H9 (cell line): ENCODE data around the gene DYNC2LI1. TPM values are rescaled to one million over a fixed set of nuclear protein-coding genes. Genes with fewer than 3 reads are reported as not detected.

Source experiments
- DNase-seq: peaks from one replicate; pipeline ENCODE4 v3.0.0-alpha.2; 2017
- H2AFZ ChIP-seq: one replicate; pipeline ENCODE4 v1.6.1; 2013; ENCODE audit warnings: mild to moderate bottlenecking, low read length, control low read depth, moderate library complexity
- H2AK5ac ChIP-seq: 2 replicates; pipeline ENCODE4 v1.6.1; 2013; ENCODE audit warnings: low read length, control low read depth, mixed read lengths; ENCODE audit not compliant: insufficient read length
- H2BK120ac ChIP-seq: one replicate; pipeline ENCODE4 v1.6.1; 2013; ENCODE audit warnings: low read depth, mild to moderate bottlenecking, low read length, control low read depth, inconsistent platforms; ENCODE audit not compliant: poor library complexity, severe bottlenecking
- H2BK12ac ChIP-seq: 2 replicates; pipeline ENCODE4 v1.6.1; 2013; ENCODE audit warnings: low read length, control low read depth, mixed read lengths, low read depth; ENCODE audit not compliant: insufficient read length
- H2BK15ac ChIP-seq: 2 replicates; pipeline ENCODE4 v1.6.1; 2013; ENCODE audit warnings: low read depth, low read length, control low read depth
- H2BK20ac ChIP-seq: one replicate; pipeline ENCODE4 v1.6.1; 2013; ENCODE audit warnings: low read depth, mild to moderate bottlenecking, low read length, control low read depth, inconsistent platforms; ENCODE audit not compliant: poor library complexity, severe bottlenecking
- H2BK5ac ChIP-seq: 2 replicates; pipeline ENCODE4 v1.6.1; 2013; ENCODE audit warnings: low read length, control low read depth, mixed read lengths; ENCODE audit not compliant: insufficient read length
- H3K14ac ChIP-seq: 2 replicates; pipeline ENCODE4 v1.6.1; 2013; ENCODE audit warnings: low read length, control low read depth; ENCODE audit not compliant: insufficient read depth
- H3K18ac ChIP-seq: 2 replicates; pipeline ENCODE4 v1.6.1; 2013; ENCODE audit warnings: low read depth, mild to moderate bottlenecking, mixed read lengths, low read length, control low read depth; ENCODE audit not compliant: insufficient read length
- H3K23ac ChIP-seq: 2 replicates; pipeline ENCODE4 v1.6.1; 2013; ENCODE audit warnings: low read length, control low read depth, mixed read lengths, low read depth; ENCODE audit not compliant: insufficient read length
- H3K23me2 ChIP-seq: 2 replicates; pipeline ENCODE4 v1.6.1; 2013; ENCODE audit warnings: low read depth, mild to moderate bottlenecking, mixed read lengths, low read length, control low read depth; ENCODE audit not compliant: insufficient read length, poor library complexity, severe bottlenecking
- H3K27ac ChIP-seq: 2 replicates; pipeline ENCODE4 v1.5.1; 2013; ENCODE audit warnings: low read length, control low read depth, mixed read lengths, low read depth; ENCODE audit not compliant: insufficient read length
- H3K27me3 ChIP-seq: 2 replicates; pipeline ENCODE4 v1.6.1; 2013; ENCODE audit warnings: low read length, control low read depth, inconsistent platforms; ENCODE audit not compliant: insufficient read depth
- H3K4ac ChIP-seq: 2 replicates; pipeline ENCODE4 v1.6.1; 2013; ENCODE audit warnings: low read depth, mild to moderate bottlenecking, control low read depth, inconsistent platforms, low read length, moderate library complexity
- H3K4me1 ChIP-seq: 2 replicates; pipeline ENCODE4 v1.6.1; 2013; ENCODE audit warnings: low read length, control low read depth, inconsistent platforms; ENCODE audit not compliant: insufficient read depth
- H3K4me2 ChIP-seq: 2 replicates; pipeline ENCODE4 v1.6.1; 2013; ENCODE audit warnings: low read length, control low read depth, mixed read lengths; ENCODE audit not compliant: insufficient read length, insufficient read depth
- H3K56ac ChIP-seq: 2 replicates; pipeline ENCODE4 v1.6.1; 2013; ENCODE audit warnings: low read depth, mild to moderate bottlenecking, mixed read lengths, low read length, control low read depth; ENCODE audit not compliant: insufficient read length
- H3K79me1 ChIP-seq: 2 replicates; pipeline ENCODE4 v1.6.1; 2013; ENCODE audit warnings: low read depth, mild to moderate bottlenecking, moderate library complexity, low read length, control low read depth, inconsistent platforms; ENCODE audit not compliant: insufficient read depth, poor library complexity, severe bottlenecking
- H3K79me2 ChIP-seq: 2 replicates; pipeline ENCODE4 v1.6.1; 2013; ENCODE audit warnings: low read length, control low read depth, inconsistent platforms; ENCODE audit not compliant: insufficient read depth
- H3K9ac ChIP-seq: 2 replicates; pipeline ENCODE4 v1.6.1; 2013; ENCODE audit warnings: low read length, control low read depth, mixed read lengths; ENCODE audit not compliant: insufficient read length; ENCODE audit errors: extremely low read depth
- H3K9me3 ChIP-seq: one replicate; pipeline ENCODE4 v1.6.1; 2013; ENCODE audit warnings: low read depth, low read length, inconsistent platforms; ENCODE audit not compliant: control insufficient read depth
- H3T11ph ChIP-seq: one replicate; pipeline ENCODE4 v1.6.1; 2013; ENCODE audit warnings: mild to moderate bottlenecking, low read length, control low read depth, inconsistent platforms
- H4K20me1 ChIP-seq: one replicate; pipeline ENCODE4 v1.6.1; 2013; ENCODE audit not compliant: control insufficient read depth, insufficient read length, insufficient read depth
- H4K5ac ChIP-seq: 2 replicates; pipeline ENCODE4 v1.6.1; 2013; ENCODE audit warnings: low read depth, mild to moderate bottlenecking, mixed read lengths, low read length, control low read depth; ENCODE audit not compliant: insufficient read length
- H4K8ac ChIP-seq: replicated peaks from 2 replicates; pipeline ENCODE4 v1.6.1; 2013; ENCODE audit warnings: low read length, control low read depth, mixed read lengths, low read depth; ENCODE audit not compliant: insufficient read length
- H4K91ac ChIP-seq: 2 replicates; pipeline ENCODE4 v1.6.1; 2013; ENCODE audit warnings: low read depth, mild to moderate bottlenecking, moderate library complexity, mixed read lengths, low read length, control low read depth; ENCODE audit not compliant: insufficient read length
- H3K27ac Mint-ChIP-seq, 3 experiments: 2 replicates in 2 of 3; 3 replicates in 1 of 3; pipeline ENCODE4 v1.8.0; 2020 to 2021; ENCODE audit warnings: mixed read lengths in 3 of 3, mild to moderate bottlenecking in 1 of 3, moderate library complexity in 1 of 3
- H3K27me3 Mint-ChIP-seq: 2 replicates; pipeline ENCODE4 v1.8.0; 2021; ENCODE audit warnings: low read depth, mild to moderate bottlenecking, moderate library complexity, mixed read lengths
- H3K36me3 Mint-ChIP-seq, 3 experiments: 2 replicates in 2 of 3; 3 replicates in 1 of 3; pipeline ENCODE4 v1.8.0; 2020 to 2021; ENCODE audit warnings: low read depth in 3 of 3, mixed read lengths in 3 of 3; ENCODE audit not compliant: insufficient read depth in 1 of 3
- H3K4me1 Mint-ChIP-seq, 2 experiments: 2 replicates each; pipeline ENCODE4 v1.8.0; 2020; ENCODE audit warnings: mixed read lengths in 2 of 2
- H3K4me3 Mint-ChIP-seq, 2 experiments: 2 replicates in 1 of 2; 3 replicates in 1 of 2; pipeline ENCODE4 v1.8.0; 2020 to 2021; ENCODE audit warnings: mild to moderate bottlenecking in 2 of 2, mixed read lengths in 2 of 2, moderate library complexity in 1 of 2
- H3K9me3 Mint-ChIP-seq, 2 experiments: 2 replicates in 1 of 2; 3 replicates in 1 of 2; pipeline ENCODE4 v1.8.0; 2020; ENCODE audit warnings: mild to moderate bottlenecking in 2 of 2, mixed read lengths in 2 of 2, moderate library complexity in 1 of 2
- CTCF ChIP-seq: fragments of 200-600 bp; sonication (generic); conservative IDR thresholded peaks from 3 replicates; pipeline ENCODE4 v1.8.0; 2021; ENCODE audit warnings: antibody characterized with exemption, mild to moderate bottlenecking
- WGBS: extraction: QIAGEN DNeasy Blood & Tissue Kit; methylation state at CpG from one replicate; pipeline ENCODE4 v1.1.7; 2013; ENCODE audit warnings: missing lambda C conversion rate, low lambda C conversion rate, mixed read lengths; ENCODE audit not compliant: insufficient read length; ENCODE audit errors: extremely low coverage; 5-methylcytosine and 5-hydroxymethylcytosine counted together
- total RNA-seq: library from RNA; stranded (reverse); gene quantifications from 2 replicates; pipeline ENCODE4 v1.2.1, GENCODE V29; 2021

The DYNC2LI1 gene
- total RNA-seq, 1 experiment from 2014 or later = 8.5 TPM

GRCh38 chr2:43762286-43762685 is 11.6 kb upstream of the DYNC2LI1 start:
- Histone ChIP-seq H3K27me3 (no peaks in the 10 kb centered on the region), H4K20me1 (no peaks in the 10 kb centered on the region), H2AFZ (no peak overlapping the region), H3K18ac (no peak overlapping the region), H3K27ac (no peak overlapping the region), H4K91ac (no peak overlapping the region), H3K4me2 (no peak overlapping the region), H2BK120ac (no peak overlapping the region), H3K14ac (no peak overlapping the region), H2BK12ac (no peak overlapping the region), H3K9ac (no peak overlapping the region), H2BK5ac (no peak overlapping the region), H4K8ac (no peak overlapping the region), H3K79me1 (no peaks in the 10 kb centered on the region), H3K56ac (no peak overlapping the region), H3K4me1 (no peaks in the 10 kb centered on the region), H3K79me2 (no peaks in the 10 kb centered on the region), H3K4ac (no peak overlapping the region), H2BK15ac (no peak overlapping the region), H2BK20ac (no peak overlapping the region), H3K23ac (no peak overlapping the region), H3T11ph (no peak overlapping the region), H2AK5ac (no peak overlapping the region), H3K23me2 (no peaks in the 10 kb centered on the region), H4K5ac (no peak overlapping the region), H3K9me3 (no peaks in the 10 kb centered on the region)
- H3K4me3 Mint-ChIP-seq = no peak overlapping the region
- no peak for DNase-seq
- H3K27me3 Mint-ChIP-seq = no peaks in the 10 kb centered on the region
- peaks cover 0 to under 1% (median 0%) of the 10 kb centered on the region in 3 experiments; a peak in 1 of 7 replicates for H3K36me3 Mint-ChIP-seq
- no peak for TF ChIP-seq CTCF
- H3K4me1 Mint-ChIP-seq = peaks cover 0 to 6% of the 10 kb centered on the region in 2 experiments; a peak in 2 of 4 replicates
- H3K9me3 Mint-ChIP-seq = no peaks in the 10 kb centered on the region
- no peak overlapping the region for H3K27ac Mint-ChIP-seq
- WGBS = no CpG with 5 or more reads among the region's 3 CpGs
